Uterus (tissue), 4 donors: ENCODE results near the gene CST8. TPM values are rescaled to one million over a fixed set of nuclear protein-coding genes. Genes with fewer than 3 reads are reported as not detected.

ENCODE experiments used
- DNase-seq, 2 donors: peaks; one replicate each; pipeline ENCODE4 v3.0.0-alpha.2; 2019 to 2020
- H3K27ac ChIP-seq, 2 donors: fragments of 200-600 bp; sonication (generic); 1 replicate in 1 of 2; 2 replicates in 1 of 2; pipeline ENCODE4 v1.5.1; 2016 to 2018
- H3K27me3 ChIP-seq, 2 donors: fragments of 200-600 bp; sonication (generic); one replicate each; pipeline ENCODE4 v1.5.1; 2018 to 2019; ENCODE audit warnings: control low read depth in 1 of 2
- H3K36me3 ChIP-seq, 2 donors: fragments of 200-600 bp; sonication (generic); one replicate each; pipeline ENCODE4 v1.5.1; 2019; ENCODE audit warnings: control low read depth in 1 of 2
- H3K4me1 ChIP-seq, 2 donors: fragments of 200-600 bp; sonication (generic); one replicate each; pipeline ENCODE4 v1.5.1; 2018 to 2019; ENCODE audit warnings: control low read depth in 1 of 2
- H3K4me3 ChIP-seq, 2 donors: fragments of 200-600 bp; sonication (generic); 1 replicate in 1 of 2; 2 replicates in 1 of 2; pipeline ENCODE4 v1.5.1; 2018 to 2019; ENCODE audit warnings: mild to moderate bottlenecking in 1 of 2
- H3K9me3 ChIP-seq, 2 donors: fragments of 200-600 bp; sonication (generic); one replicate each; pipeline ENCODE4 v1.5.1; 2019; ENCODE audit warnings: control low read depth in 1 of 2
- POLR2A ChIP-seq, 2 donors: fragments of 450-650 bp; IDR thresholded peaks; one replicate each; pipeline ENCODE4 v1.6.1; 2016; ENCODE audit warnings: antibody characterized with exemption in 2 of 2, mild to moderate bottlenecking in 1 of 2, moderate library complexity in 1 of 2
- intact Hi-C: fragments of 100-400 bp; cut with DNase I; formaldehyde crosslinking; loops from one replicate; pipeline ENCODE4 v1.15.1; 2023; ENCODE audit warnings: low total_unique reads
- total RNA-seq, 4 donors: library from RNA; depleted of rRNA in 3 of 4; stranded (reverse); fragments of >200 nt in 3 of 4; gene quantifications; one replicate each; pipeline versions ENCODE4 v1.1.0 to v1.2.4, GENCODE V29; 2014 to 2023
- TF ChIP-seq, protein P1 (sequence below), 4 experiments: fragments of 200-600 bp in 2 of 4; fragments of 450-650 bp in 2 of 4; sonication (generic) in 2 of 4; IDR thresholded peaks; one replicate each; pipeline ENCODE4 v1.5.1; 2016 to 2019; ENCODE audit warnings: antibody characterized with exemption in 4 of 4, mild to moderate bottlenecking in 2 of 4, moderate library complexity in 1 of 4
- donor health status: DM: yes; HTN: yes; CAD: no.

The CST8 gene
- total RNA-seq, 4 donors from 2014 or later: not detected

DNA sequence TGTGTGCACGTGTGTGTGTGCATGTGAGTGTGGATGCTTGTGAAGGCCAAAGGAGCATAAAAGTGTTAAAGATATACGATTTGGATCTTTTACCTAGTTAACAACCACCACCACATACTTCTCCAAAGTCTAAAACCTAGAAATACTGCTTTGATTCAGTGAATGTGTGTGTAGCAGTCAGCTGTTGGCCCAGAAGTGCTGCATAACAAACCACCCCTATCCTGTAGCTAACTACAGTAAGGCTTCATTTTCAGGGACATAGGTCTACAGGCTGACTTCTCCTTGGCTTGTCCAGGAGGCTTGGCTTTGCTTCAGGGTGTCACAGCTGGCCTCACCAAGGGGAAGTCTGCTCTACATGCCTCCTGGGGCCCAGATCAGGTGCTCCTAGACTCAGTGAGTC lies 2.4 kb upstream of the CST8 start:
- Histone ChIP-seq H3K27me3 (no peaks in the 10 kb centered on the region), H3K4me1 (no peaks in the 10 kb centered on the region), H3K4me3 (no peak overlapping the region), H3K9me3 (no peaks in the 10 kb centered on the region), H3K27ac (no peak overlapping the region), H3K36me3 (no peaks in the 10 kb centered on the region)
- intact Hi-C loops: no loop called here
- TF ChIP-seq POLR2A (IDR thresholded peaks at IDR 0.05): no peak
- TF ChIP-seq, protein P1, sequence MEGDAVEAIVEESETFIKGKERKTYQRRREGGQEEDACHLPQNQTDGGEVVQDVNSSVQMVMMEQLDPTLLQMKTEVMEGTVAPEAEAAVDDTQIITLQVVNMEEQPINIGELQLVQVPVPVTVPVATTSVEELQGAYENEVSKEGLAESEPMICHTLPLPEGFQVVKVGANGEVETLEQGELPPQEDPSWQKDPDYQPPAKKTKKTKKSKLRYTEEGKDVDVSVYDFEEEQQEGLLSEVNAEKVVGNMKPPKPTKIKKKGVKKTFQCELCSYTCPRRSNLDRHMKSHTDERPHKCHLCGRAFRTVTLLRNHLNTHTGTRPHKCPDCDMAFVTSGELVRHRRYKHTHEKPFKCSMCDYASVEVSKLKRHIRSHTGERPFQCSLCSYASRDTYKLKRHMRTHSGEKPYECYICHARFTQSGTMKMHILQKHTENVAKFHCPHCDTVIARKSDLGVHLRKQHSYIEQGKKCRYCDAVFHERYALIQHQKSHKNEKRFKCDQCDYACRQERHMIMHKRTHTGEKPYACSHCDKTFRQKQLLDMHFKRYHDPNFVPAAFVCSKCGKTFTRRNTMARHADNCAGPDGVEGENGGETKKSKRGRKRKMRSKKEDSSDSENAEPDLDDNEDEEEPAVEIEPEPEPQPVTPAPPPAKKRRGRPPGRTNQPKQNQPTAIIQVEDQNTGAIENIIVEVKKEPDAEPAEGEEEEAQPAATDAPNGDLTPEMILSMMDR (IDR thresholded peaks at IDR 0.05): no peak
- DNase-seq: no peak

DNA sequence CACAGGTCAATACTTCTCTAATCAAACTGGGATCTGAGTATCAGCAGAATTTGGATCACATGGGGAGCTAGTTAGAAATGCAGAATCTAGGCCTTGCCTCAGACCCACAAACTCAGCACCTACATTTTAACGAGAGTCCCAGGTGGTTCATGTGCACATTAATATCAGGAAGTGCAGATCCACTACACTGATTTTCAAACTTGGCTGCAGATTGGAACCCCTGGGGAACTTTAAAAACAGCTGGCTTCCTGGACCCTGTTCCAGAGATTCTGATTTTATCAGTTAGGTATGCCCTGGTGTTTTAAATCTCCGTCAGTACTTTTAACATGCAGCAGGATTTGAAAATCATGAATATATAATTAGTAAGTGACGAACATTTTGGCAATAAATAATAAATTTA lies 1.9 kb upstream of the CST8 start:
- no peak for TF ChIP-seq POLR2A (IDR thresholded peaks at IDR 0.05)
- TF ChIP-seq, protein P1 (IDR thresholded peaks at IDR 0.05): no peak
- Histone ChIP-seq H3K4me1 (no peaks in the 10 kb centered on the region), H3K4me3 (no peak overlapping the region), H3K27me3 (no peaks in the 10 kb centered on the region), H3K27ac (no peak overlapping the region), H3K36me3 (no peaks in the 10 kb centered on the region), H3K9me3 (no peaks in the 10 kb centered on the region)
- DNase-seq: no peak
- intact Hi-C loops: no loop called here

DNA sequence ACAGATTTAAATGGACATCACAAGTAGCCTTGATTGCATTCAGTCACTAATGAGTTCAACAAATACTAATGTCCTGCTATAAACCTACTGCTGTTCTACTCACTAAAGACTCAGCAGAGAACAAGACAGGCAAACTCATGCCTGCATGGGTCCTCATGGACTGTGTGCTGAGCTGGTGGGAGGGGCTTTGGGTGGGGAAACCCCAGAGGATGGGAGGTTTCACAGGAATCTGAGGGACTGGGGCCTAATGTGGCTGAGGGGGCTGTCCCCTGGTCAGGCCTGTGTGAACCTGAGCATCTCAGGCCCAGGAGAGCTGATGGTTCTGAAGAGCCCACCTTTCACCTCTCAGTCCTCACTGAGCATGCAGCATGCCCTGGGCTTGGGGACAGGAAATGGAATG lies 1.4 kb downstream of the CST8 start:
- no peaks in the 10 kb centered on the region for H3K36me3 ChIP-seq
- no peak for TF ChIP-seq POLR2A (IDR thresholded peaks at IDR 0.05)
- TF ChIP-seq, protein P1 (IDR thresholded peaks at IDR 0.05): no peak
- DNase-seq: no peak
- H3K4me3 ChIP-seq: no peak overlapping the region
- H3K9me3 ChIP-seq: no peaks in the 10 kb centered on the region
- no peaks in the 10 kb centered on the region for H3K27me3 ChIP-seq
- no peak overlapping the region for H3K27ac ChIP-seq
- intact Hi-C loops: no loop called here
- no peaks in the 10 kb centered on the region for H3K4me1 ChIP-seq

DNA sequence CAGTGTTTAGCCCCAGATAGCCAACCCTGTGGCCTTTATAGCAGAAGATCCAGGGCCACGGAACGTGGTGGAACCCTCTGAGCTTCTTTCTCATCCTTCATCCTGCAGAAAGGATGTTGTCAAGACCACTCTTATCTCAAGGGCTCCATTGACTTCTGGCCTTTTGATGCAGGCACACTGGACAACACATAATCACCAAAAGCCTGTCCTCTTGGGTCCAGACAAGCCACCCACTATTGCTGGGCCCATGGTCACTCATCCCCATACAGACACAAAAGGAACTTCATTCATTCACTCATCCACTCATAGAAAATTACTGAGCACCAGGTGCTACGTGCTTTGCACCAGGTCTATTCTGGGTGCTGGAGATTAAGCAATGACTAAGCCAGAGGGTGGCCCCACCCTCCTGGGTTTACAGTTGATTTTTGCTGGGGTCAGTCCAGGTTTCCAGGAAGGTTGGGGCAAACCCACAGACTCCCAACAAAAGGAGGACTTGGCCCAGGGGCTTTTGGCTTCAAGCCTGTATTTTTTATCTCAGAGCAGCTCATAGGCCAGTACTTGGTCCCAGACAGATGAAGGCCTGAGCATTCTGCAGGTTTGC lies 2.4 kb downstream of the CST8 start:
- Histone ChIP-seq H3K4me3 (no peak overlapping the region), H3K4me1 (no peaks in the 10 kb centered on the region), H3K27me3 (no peaks in the 10 kb centered on the region), H3K9me3 (no peaks in the 10 kb centered on the region), H3K36me3 (no peaks in the 10 kb centered on the region), H3K27ac (no peak overlapping the region)
- DNase-seq: no peak
- intact Hi-C loops: no loop called here
- no peak for TF ChIP-seq POLR2A (IDR thresholded peaks at IDR 0.05)
- TF ChIP-seq, protein P1 (IDR thresholded peaks at IDR 0.05): no peak

DNA sequence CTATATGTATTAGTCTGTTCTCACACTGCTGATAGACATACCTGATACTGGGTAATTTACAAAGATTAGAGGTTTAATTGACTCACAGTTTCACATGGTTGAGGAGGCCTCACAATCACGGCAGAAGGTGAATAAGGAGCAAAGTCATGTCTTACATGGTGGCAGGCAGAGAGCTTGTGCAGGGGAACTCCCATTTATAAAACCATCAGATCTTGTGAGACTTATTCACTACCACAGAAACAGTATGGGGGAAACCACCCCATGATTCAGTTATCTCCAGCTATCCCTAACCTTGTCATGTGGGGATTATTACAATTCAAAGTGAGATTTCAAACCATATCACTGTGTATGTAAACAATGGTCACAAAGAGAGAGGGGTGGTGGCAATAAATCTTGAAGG lies 6.6 kb downstream of the CST8 start:
- TF ChIP-seq, protein P1 (IDR thresholded peaks at IDR 0.05): no peak
- no peak for TF ChIP-seq POLR2A (IDR thresholded peaks at IDR 0.05)
- intact Hi-C loops: no loop called here
- Histone ChIP-seq H3K9me3 (no peaks in the 10 kb centered on the region), H3K4me1 (no peaks in the 10 kb centered on the region), H3K36me3 (no peaks in the 10 kb centered on the region), H3K27me3 (no peaks in the 10 kb centered on the region), H3K4me3 (no peak overlapping the region), H3K27ac (no peak overlapping the region)
- no peak for DNase-seq
